Natural killer cell (primary cell): Measurements from ENCODE around the gene ATG13. TPM values are rescaled to one million over a fixed set of nuclear protein-coding genes. Genes with fewer than 3 reads are reported as not detected.
A peak's percentile ranks its signal among the peaks of the same experiment; 100 is the strongest.

ENCODE experiments used
- ATAC-seq, 3 donors: fragments of 150-1000 bp in 2 of 3; fragments of 200-7000 bp in 1 of 3; cut with Tn5 transposase; 1 replicate in 1 of 3; 2 replicates in 2 of 3; pipeline ENCODE4 v1.10.0; 2021; ENCODE audit warnings: mild to moderate bottlenecking in 2 of 3, moderate library complexity in 2 of 3
- DNase-seq, 2 donors: peaks; one replicate each; pipeline versions ENCODE4 v3.0.0 to v3.0.0-alpha.2; 2013 to 2021; ENCODE audit warnings: mixed read lengths in 1 of 2
- H3K27ac ChIP-seq: one replicate; pipeline ENCODE4 v1.5.1; 2013; ENCODE audit warnings: mild to moderate bottlenecking, low read length
- H3K27me3 ChIP-seq: one replicate; pipeline ENCODE4 v1.6.1; 2013; ENCODE audit warnings: low read length; ENCODE audit not compliant: control insufficient read depth, insufficient read depth
- H3K36me3 ChIP-seq: one replicate; pipeline ENCODE4 v1.6.1; 2013; ENCODE audit warnings: low read length; ENCODE audit not compliant: control insufficient read depth, insufficient read depth
- H3K4me1 ChIP-seq: one replicate; pipeline ENCODE4 v1.6.1; 2013; ENCODE audit warnings: low read length; ENCODE audit not compliant: control insufficient read depth, insufficient read depth
- H3K4me3 ChIP-seq: one replicate; pipeline ENCODE4 v1.5.1; 2013; ENCODE audit warnings: low read length
- H3K9me3 ChIP-seq: one replicate; pipeline ENCODE4 v1.6.1; 2013; ENCODE audit warnings: low read length; ENCODE audit not compliant: control insufficient read depth, insufficient read depth
- H3K27ac Mint-ChIP-seq, 2 donors: one replicate each; pipeline ENCODE4 v1.8.0; 2022; ENCODE audit warnings: mild to moderate bottlenecking in 2 of 2, mixed read lengths in 2 of 2, moderate library complexity in 1 of 2
- H3K27me3 Mint-ChIP-seq, 2 donors: one replicate each; pipeline ENCODE4 v1.8.0; 2022; ENCODE audit warnings: low read depth in 2 of 2, mixed read lengths in 2 of 2
- H3K36me3 Mint-ChIP-seq: one replicate; pipeline ENCODE4 v1.8.0; 2022; ENCODE audit warnings: mixed read lengths
- H3K4me1 Mint-ChIP-seq, 2 donors: one replicate each; pipeline ENCODE4 v1.8.0; 2022; ENCODE audit warnings: mixed read lengths in 2 of 2
- H3K4me3 Mint-ChIP-seq: one replicate; pipeline ENCODE4 v1.8.0; 2022; ENCODE audit warnings: mild to moderate bottlenecking, moderate library complexity, mixed read lengths
- H3K9me3 Mint-ChIP-seq, 2 donors: one replicate each; pipeline ENCODE4 v1.8.0; 2022; ENCODE audit warnings: mixed read lengths in 2 of 2
- WGBS: methylation state at CpG from one replicate; pipeline ENCODE4 v1.1.7; 2013; ENCODE audit warnings: missing lambda C conversion rate; ENCODE audit not compliant: insufficient coverage; 5-methylcytosine and 5-hydroxymethylcytosine counted together
- intact Hi-C: fragments of 100-400 bp; cut with micrococcal nuclease; formaldehyde crosslinking; loops from one replicate; pipeline ENCODE4 v1.14.2; 2022
- total RNA-seq, 4 donors: library from RNA; stranded (reverse); fragments of 120-200 nt in 1 of 4; gene quantifications; one replicate each; pipeline versions ENCODE4 v1.2.3 to v1.2.4, GENCODE V29; 2013 to 2022
- TF ChIP-seq, protein P1 (sequence below): fragments of 200-600 bp; IDR thresholded peaks from one replicate; pipeline ENCODE4 v1.8.0; 2022; ENCODE audit warnings: antibody characterized with exemption

ATG13 gene
- total RNA-seq, 3 donors from 2014 or later (not counting 1 experiment from before 2014, with no cell fraction given), result 125 to 137 (median 132) TPM

DNA sequence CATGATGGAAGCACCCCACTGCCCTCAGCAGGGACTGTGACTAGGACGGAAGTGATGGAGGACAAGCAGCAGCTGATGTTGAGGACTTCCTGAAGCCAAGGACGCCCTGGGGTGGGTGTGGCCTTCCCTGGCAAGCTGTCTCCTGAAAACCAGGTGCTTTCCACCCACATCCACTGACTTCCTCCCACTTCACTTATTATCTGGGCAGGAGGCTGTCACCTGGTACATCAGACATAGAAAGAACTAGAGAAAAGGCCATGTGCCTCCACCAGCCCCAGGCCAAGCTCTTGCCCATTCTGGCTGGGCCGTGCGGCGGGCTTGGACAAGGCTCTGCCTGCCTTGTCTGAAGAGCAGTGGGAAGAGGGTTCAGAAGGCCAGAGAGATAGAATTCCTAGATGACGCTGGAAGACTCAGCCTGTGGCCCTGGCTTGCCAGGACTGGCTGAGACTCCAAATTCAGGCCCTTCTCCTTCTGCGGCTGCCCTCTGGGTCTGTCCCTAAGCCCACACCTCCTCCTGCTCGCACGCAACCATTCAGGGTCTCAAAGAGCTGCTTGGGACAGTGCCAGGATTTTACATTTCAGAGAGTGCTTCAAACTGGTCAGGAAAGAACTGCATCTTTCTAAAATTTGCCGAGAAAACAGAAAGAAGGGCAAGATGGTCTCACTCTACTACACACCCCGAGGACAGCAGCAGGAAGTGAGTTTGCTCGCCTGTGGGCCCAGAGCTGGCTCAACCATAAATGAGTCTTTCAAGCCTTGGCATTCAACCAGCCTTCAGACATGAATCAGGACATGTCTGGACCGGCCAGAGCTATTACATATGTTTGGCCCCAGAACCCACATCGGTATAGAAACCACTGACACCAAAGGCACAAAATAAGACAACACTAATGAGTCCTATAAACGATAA, 69.8 kb downstream of the ATG13 start:
- WGBS, result 91% methylated on average over 15 of the region's 15 CpGs
- Mint-ChIP-seq H3K27me3 (no peaks in the 10 kb centered on the region), H3K4me3 (no peak overlapping the region), H3K9me3 (no peaks in the 10 kb centered on the region), H3K27ac (no peak overlapping the region), H3K4me1 (peaks cover 0 to 6% of the 10 kb centered on the region in 2 donors), H3K36me3 (no peaks in the 10 kb centered on the region)
- no peaks in the 10 kb centered on the region for H3K9me3 ChIP-seq
- TF ChIP-seq, protein P1, sequence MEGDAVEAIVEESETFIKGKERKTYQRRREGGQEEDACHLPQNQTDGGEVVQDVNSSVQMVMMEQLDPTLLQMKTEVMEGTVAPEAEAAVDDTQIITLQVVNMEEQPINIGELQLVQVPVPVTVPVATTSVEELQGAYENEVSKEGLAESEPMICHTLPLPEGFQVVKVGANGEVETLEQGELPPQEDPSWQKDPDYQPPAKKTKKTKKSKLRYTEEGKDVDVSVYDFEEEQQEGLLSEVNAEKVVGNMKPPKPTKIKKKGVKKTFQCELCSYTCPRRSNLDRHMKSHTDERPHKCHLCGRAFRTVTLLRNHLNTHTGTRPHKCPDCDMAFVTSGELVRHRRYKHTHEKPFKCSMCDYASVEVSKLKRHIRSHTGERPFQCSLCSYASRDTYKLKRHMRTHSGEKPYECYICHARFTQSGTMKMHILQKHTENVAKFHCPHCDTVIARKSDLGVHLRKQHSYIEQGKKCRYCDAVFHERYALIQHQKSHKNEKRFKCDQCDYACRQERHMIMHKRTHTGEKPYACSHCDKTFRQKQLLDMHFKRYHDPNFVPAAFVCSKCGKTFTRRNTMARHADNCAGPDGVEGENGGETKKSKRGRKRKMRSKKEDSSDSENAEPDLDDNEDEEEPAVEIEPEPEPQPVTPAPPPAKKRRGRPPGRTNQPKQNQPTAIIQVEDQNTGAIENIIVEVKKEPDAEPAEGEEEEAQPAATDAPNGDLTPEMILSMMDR, result no peak
- no peak overlapping the region for H3K27ac ChIP-seq
- no peak overlapping the region for H3K4me3 ChIP-seq
- no peaks in the 10 kb centered on the region for H3K27me3 ChIP-seq
- H3K36me3 ChIP-seq, result peaks cover 46% of the 10 kb centered on the region
- DNase-seq (no peak), ATAC-seq (no peak)
- H3K4me1 ChIP-seq, result no peaks in the 10 kb centered on the region
- intact Hi-C loops, result no loop called here

DNA sequence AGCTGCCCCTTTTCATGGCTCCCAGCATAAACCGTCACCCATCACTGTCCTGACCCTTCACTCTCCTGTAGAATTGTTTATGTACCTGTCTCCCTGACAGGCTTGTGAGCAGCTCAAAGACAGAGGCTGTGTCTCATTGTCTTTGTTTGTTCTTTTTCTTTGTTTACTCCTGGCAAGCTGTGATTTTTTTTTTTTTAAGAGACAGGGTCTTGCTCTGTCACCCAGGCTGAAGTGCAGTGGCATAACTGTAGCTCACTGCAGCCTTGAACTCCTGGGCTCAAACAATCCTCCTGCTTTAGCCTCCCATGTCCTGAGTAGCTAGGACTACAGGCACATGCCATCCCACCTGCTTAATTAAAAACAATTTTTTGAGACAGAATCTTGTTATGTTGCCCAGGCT, 73.3 kb downstream of the ATG13 start:
- H3K4me3 ChIP-seq, result no peak overlapping the region
- H3K4me1 ChIP-seq, result peaks cover 19% of the 10 kb centered on the region
- intact Hi-C loops, result no loop called here
- 95% methylated on average over 1 of the region's 1 CpG for WGBS
- ATAC-seq (no peak), DNase-seq (no peak)
- H3K9me3 ChIP-seq, result no peaks in the 10 kb centered on the region
- Mint-ChIP-seq H3K36me3 (no peaks in the 10 kb centered on the region), H3K4me1 (peaks cover 9 to 21% of the 10 kb centered on the region in 2 donors), H3K9me3 (no peaks in the 10 kb centered on the region), H3K27ac (peak overlapping the region in 1 of 2 donors; percentile 51), H3K4me3 (no peak overlapping the region), H3K27me3 (no peaks in the 10 kb centered on the region)
- TF ChIP-seq, protein P1, result no peak
- no peak overlapping the region for H3K27ac ChIP-seq
- H3K36me3 ChIP-seq, result peaks cover 56% of the 10 kb centered on the region
- H3K27me3 ChIP-seq, result no peaks in the 10 kb centered on the region

DNA sequence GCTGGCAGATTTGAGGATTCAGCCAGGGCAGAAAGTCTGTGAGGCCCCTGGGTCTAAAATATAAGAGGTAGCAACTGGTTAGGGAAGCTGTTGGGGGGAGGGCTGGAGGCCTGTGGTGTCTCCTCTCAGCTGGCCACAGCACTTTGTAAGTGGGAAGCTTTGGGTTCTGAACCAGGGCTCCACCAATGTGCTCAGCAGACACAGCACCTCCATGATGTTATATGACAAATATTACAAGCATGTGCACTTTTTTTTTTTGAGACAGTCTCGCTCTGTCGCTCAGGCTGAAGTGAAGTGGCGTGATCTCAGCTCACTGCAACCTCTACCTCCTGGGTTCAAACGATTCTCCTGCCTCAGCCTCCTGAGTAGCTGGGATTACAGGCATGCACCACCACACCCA, 75.1 kb downstream of the ATG13 start:
- intact Hi-C loops, result no loop called here
- Histone ChIP-seq H3K27ac (no peak overlapping the region), H3K27me3 (no peaks in the 10 kb centered on the region), H3K4me1 (peaks cover 24% of the 10 kb centered on the region), H3K36me3 (peaks cover 54% of the 10 kb centered on the region), H3K9me3 (no peaks in the 10 kb centered on the region), H3K4me3 (no peak overlapping the region)
- DNase-seq, result no peak
- ATAC-seq, result no peak
- 95% methylated on average over 4 of the region's 4 CpGs for WGBS
- no peaks in the 10 kb centered on the region for H3K9me3 Mint-ChIP-seq
- H3K4me3 Mint-ChIP-seq, result no peak overlapping the region
- no peaks in the 10 kb centered on the region for H3K27me3 Mint-ChIP-seq
- TF ChIP-seq, protein P1, result no peak
- H3K4me1 Mint-ChIP-seq, result peaks cover 10 to 30% of the 10 kb centered on the region in 2 donors
- no peak overlapping the region for H3K27ac Mint-ChIP-seq
- no peaks in the 10 kb centered on the region for H3K36me3 Mint-ChIP-seq
